Progenitor cell of endocrine pancreas (in vitro differentiated cells): ENCODE measurements around the gene DNAH8. TPM values are rescaled to one million over a fixed set of nuclear protein-coding genes. Genes with fewer than 3 reads are reported as not detected.

ENCODE experiments used
- DNase-seq: peaks from one replicate; pipeline ENCODE4 v3.0.0; 2021; ENCODE audit warnings: low spot score; ENCODE audit not compliant: unreplicated experiment
- H3K27ac Mint-ChIP-seq: 2 replicates; pipeline ENCODE4 v1.8.0; 2021; ENCODE audit warnings: mild to moderate bottlenecking, moderate library complexity, mixed read lengths
- H3K27me3 Mint-ChIP-seq: 2 replicates; pipeline ENCODE4 v1.8.0; 2021; ENCODE audit warnings: mixed read lengths
- H3K36me3 Mint-ChIP-seq: 2 replicates; pipeline ENCODE4 v1.8.0; 2022; ENCODE audit warnings: mixed read lengths; ENCODE audit not compliant: insufficient read depth
- H3K4me1 Mint-ChIP-seq: 2 replicates; pipeline ENCODE4 v1.8.0; 2021; ENCODE audit warnings: low read depth, mixed read lengths
- H3K4me3 Mint-ChIP-seq: 2 replicates; pipeline ENCODE4 v1.8.0; 2021; ENCODE audit warnings: low read depth, mild to moderate bottlenecking, moderate library complexity, mixed read lengths
- H3K9me3 Mint-ChIP-seq: 2 replicates; pipeline ENCODE4 v1.8.0; 2021; ENCODE audit warnings: low read depth, mixed read lengths
- CTCF ChIP-seq: fragments of 200-600 bp; sonication (generic); IDR thresholded peaks from one replicate; pipeline ENCODE4 v1.5.0; 2021; ENCODE audit warnings: antibody characterized with exemption, mild to moderate bottlenecking; ENCODE audit not compliant: unreplicated experiment
- total RNA-seq: library from RNA; stranded (reverse); gene quantifications from 2 replicates; pipeline ENCODE4 v1.2.1, GENCODE V29; 2021

DNAH8 gene
- total RNA-seq, 1 donor from 2014 or later, result 0.12 TPM

GRCh38 chr6:38988736-38989449 lies 273.8 kb downstream of the DNAH8 start:
- DNase-seq, result no peak
- Mint-ChIP-seq H3K4me3 (no peak overlapping the region), H3K4me1 (no peaks in the 10 kb centered on the region), H3K27ac (no peak overlapping the region), H3K9me3 (no peaks in the 10 kb centered on the region), H3K27me3 (peaks cover 8% of the 10 kb centered on the region), H3K36me3 (no peaks in the 10 kb centered on the region)
- TF ChIP-seq CTCF, result no peak

GRCh38 chr6:38990475-38990874 lies 275.4 kb downstream of the DNAH8 start:
- H3K4me1 Mint-ChIP-seq, result no peaks in the 10 kb centered on the region
- no peaks in the 10 kb centered on the region for H3K36me3 Mint-ChIP-seq
- no peaks in the 10 kb centered on the region for H3K9me3 Mint-ChIP-seq
- TF ChIP-seq CTCF, result no peak
- no peak overlapping the region for H3K27ac Mint-ChIP-seq
- no peak for DNase-seq
- H3K27me3 Mint-ChIP-seq, result peaks cover 10% of the 10 kb centered on the region
- no peak overlapping the region for H3K4me3 Mint-ChIP-seq

GRCh38 chr6:38996676-38997075 lies 281.6 kb downstream of the DNAH8 start:
- no peak overlapping the region for H3K27ac Mint-ChIP-seq
- peaks cover 28% of the 10 kb centered on the region for H3K27me3 Mint-ChIP-seq
- no peak for DNase-seq
- H3K4me1 Mint-ChIP-seq, result no peaks in the 10 kb centered on the region
- no peaks in the 10 kb centered on the region for H3K9me3 Mint-ChIP-seq
- H3K36me3 Mint-ChIP-seq, result no peaks in the 10 kb centered on the region
- TF ChIP-seq CTCF, result no peak
- H3K4me3 Mint-ChIP-seq, result no peak overlapping the region

- peak; percentile 59 for DNase-seq
- Mint-ChIP-seq H3K36me3 (no peaks in the 10 kb centered on the region), H3K4me3 (no peak overlapping the region), H3K27me3 (peaks cover 29% of the 10 kb centered on the region), H3K9me3 (no peaks in the 10 kb centered on the region), H3K27ac (no peak overlapping the region), H3K4me1 (no peaks in the 10 kb centered on the region)
- TF ChIP-seq CTCF, result peak; percentile 88
These were observed 282.1 kb downstream of the DNAH8 start for GRCh38 chr6:38997128-38997761.

- DNase-seq, result no peak
These were observed 288.0 kb downstream of the DNAH8 start for GRCh38 chr6:39003072-39003471.

More at GRCh38 chr6:39003072-39003471, 288.0 kb downstream of the DNAH8 start:
- Mint-ChIP-seq H3K36me3 (peaks cover 2% of the 10 kb centered on the region), H3K4me3 (no peak overlapping the region), H3K4me1 (peaks cover 11% of the 10 kb centered on the region), H3K27me3 (peaks cover 12% of the 10 kb centered on the region), H3K9me3 (peaks cover 8% of the 10 kb centered on the region), H3K27ac (no peak overlapping the region)
- TF ChIP-seq CTCF, result peak; percentile 43
